HG03108 (cell line): Measurements from ENCODE around the gene CERK.

Experiments used
- ATAC-seq: cut with Tn5 transposase; IDR thresholded peaks from one replicate; pipeline ENCODE4 v1.9.1; 2021; ENCODE audit warnings: moderate library complexity; ENCODE audit not compliant: unreplicated experiment

Gene CERK

DNA sequence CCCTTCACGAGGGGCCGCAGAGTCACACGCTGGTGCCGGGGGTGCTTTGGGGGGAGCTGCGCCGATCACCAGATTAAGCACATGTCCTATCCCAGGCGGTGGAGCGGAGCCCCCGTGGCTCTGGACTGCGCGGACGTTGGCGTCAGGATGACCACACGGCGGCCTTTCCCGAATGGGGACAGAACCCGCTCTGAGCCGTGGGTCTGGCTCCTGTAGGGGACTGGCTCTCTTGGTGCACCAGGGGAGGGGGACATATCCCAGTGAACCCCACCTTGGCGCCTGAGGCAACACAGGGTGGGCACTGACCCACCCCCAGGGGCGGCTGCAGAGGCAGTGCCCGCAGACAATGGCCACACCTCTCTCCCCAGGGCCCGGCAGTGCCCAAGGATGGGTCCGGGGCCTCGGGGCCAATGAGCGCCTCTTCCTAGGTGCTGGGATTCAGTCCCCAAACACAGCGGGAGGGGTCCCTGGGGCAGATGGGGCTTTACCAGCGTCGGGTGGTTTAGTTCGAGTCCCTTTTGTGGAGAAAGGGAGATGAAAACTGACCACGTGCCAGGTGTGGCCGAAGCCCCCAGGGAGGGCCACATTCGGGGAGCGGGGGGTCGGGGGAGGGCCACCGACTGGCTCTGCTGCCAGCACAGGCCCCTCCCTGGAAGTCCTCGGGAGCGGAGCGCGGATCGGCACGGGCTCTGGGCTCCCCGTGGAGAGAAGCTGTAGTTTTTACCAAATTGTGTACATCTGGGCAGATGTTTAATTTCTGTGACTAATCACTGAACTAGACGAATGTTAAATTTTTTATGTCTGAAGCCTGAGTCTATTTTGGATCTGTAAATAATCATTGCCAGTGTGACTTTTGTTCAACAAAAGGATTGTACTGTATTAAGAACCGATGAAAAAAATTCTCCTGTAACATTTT is 59.0 kb downstream of the CERK start:
- ATAC-seq, result no peak

DNA sequence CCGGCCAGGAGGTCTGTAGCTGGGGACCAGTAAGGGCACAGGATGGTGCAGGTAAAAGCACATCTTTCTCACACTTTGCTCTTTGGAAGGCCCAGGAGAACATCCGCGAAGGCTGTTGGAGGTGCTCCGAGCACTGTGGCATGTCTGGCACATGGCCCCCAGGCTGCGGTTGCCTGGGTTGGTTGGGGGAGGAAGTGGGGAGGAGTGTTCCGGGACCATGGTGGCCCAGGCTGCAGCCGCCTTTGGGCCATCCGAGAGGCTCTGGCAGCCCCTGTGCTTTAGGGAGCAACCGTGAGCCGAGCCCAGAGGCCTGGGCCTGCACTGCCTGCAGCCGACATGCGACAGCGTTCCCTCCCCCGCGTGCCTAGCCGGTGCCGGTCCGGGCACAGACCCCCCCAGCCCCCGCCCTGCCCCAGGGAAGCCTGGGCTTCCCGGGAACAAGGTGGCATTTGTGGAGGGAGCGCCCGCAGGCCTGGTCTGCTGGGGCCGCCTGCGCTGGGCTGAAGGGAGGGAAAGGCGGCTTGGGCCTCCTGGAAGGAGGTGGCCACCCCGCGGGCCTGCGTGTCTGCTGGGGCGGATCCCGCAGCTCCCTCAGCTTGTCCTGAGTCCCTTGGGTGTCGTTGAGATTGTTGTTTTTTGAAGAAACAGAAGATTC is 59.9 kb downstream of the CERK start:
- no peak for ATAC-seq

DNA sequence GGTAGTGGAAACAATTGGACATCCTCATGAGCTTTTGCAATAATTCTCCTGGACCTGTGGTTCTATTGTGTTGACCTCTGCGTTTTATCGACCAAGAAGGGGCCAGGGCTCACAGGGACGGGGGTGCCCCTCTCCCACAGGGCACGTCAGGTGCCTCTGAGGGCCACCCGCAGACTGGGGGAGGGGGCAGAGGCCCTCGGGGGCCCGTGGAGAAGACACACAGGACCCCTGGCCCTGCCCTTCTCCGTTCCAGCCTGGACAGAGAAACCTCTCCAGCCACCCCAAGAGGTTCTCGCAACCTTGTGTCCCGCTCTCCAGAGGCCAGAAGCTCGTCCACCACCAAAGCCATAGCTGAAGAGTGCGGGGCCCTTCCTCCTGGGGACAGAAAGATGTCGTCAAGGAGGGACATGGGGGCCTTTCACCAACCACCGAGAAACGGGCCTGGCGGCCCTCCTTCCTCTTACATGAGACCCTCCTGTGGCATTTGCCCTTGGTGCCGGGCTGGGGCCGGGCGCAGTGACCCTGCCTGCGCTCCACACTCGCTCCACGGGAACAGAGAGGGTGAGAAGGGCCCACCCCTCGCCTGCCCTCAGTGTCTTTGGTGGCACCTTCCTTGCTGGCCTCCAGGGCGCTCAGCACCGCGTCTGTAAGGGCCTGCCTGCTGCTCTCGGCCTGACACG is 60.6 kb downstream of the CERK start:
- no peak for ATAC-seq

DNA sequence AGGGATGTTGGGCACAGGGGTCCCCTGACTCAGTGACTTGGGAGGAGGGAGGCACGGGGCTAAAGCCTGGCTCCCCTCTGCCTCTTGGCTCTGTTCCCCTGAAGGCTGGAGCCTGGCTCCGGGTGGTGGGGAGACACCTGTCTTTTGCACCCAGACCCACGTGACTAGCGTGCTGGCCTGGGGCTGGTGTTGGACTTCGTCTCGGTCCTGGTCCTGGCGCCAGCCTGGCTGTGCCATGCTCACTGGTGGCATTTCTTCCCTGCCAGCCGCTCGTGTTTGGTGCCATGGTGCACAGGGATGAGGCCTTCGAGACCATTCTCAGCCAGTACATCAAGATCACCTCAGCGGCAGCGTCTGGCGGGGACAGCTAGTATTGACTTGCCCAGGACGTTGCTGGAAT is 61.2 kb downstream of the CERK start:
- ATAC-seq, result no peak

DNA sequence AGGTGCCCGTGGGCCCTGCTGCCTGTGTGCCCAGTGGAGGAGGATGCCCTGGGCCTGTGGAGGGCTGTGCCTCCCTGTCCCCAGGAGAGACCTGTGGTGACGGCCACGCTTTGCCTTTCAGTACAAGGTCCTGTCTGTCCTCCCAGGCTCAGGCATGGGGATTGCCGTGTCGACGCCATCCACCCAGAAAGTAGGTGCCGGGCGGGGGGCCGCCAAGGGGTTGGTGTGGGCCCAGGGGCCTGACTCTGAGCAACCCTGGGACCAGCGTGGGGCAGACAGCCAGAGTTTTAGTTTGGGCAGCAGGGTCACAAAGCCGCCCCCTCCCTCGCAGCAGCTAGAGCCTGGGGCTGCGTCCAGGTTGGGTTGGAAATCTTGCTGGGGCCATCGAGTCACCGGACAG is 61.6 kb downstream of the CERK start:
- no peak for ATAC-seq

DNA sequence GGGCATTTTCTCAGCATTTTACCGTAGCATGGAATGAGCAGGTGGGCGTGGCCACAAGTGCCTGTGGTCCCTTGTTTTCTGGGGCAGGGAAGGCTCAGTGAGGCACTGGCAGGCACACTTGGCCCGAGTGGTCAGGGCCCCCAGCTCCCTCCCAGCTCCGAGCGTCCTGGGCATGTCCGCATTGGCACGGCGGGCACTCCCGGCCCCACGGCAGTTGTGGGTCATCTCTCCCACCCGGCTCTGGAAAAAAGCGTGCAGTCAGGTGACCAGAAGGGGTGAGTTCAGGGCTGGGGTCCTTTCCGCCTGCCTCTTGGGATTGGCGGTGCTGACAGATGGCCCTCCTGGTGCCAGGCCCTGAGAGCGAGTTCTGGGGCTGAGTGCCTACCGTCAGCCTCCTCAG is 62.1 kb downstream of the CERK start:
- ATAC-seq, result no peak

DNA sequence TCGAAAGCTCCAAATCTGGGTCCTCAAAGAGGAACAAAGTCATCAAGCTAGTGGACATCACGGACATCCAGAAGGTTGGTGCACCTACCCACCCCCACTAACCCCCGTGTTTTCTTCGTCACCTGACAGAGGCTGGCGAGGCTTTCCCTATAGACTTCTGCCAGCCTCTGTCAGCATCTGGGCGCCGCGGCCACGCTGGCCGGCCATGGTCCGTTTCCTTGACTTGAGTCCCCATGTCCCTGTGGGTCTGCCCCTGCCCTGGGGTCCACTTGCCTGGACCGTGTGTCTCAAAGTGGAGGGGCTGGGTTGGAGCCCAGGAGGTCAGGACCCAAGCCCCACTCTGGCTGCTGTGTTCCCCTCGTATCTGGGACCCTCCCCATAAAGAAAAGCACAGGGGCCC is 62.6 kb downstream of the CERK start:
- ATAC-seq, result no peak

DNA sequence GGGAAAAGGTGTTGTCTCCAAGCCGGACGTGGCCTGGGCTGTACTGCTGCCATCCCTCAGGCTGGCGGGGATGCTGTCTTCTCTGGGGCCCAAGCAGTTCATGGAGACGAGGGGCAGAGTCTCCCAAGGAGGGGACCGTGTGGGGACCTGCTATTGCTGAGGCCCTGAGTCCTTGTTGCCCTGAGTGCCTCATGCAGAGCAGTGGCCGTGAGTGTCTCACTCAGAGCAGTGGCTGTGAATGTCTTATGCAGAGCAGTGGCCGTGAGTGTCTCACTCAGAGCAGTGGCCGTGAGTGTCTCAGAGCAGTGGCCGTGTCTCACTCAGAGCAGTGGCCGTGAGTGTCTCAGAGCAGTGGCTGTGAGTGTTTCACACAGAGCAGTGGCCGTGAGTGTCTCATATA is 63.1 kb downstream of the CERK start:
- ATAC-seq, result no peak

DNA sequence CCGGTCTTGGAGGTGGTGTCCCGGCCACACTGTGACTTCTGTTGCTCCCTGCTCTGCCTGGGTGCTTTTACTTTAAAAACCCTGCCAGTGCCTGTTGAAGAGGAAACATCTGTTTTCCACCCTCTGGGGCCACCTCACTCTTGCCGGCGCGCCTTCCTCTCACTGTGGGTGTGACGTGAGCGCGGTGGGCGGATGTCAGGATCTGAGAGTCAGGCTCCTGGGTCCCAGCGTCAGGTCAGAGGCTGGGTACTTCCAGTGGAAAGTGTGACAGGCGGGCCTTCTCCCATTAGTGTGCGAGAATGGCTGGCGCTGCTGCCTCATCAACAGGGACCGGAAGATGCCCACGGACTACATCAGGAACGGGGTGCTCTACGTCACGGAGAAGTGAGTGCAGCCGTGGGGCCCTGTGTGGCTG is 63.7 kb downstream of the CERK start:
- no peak for ATAC-seq

DNA sequence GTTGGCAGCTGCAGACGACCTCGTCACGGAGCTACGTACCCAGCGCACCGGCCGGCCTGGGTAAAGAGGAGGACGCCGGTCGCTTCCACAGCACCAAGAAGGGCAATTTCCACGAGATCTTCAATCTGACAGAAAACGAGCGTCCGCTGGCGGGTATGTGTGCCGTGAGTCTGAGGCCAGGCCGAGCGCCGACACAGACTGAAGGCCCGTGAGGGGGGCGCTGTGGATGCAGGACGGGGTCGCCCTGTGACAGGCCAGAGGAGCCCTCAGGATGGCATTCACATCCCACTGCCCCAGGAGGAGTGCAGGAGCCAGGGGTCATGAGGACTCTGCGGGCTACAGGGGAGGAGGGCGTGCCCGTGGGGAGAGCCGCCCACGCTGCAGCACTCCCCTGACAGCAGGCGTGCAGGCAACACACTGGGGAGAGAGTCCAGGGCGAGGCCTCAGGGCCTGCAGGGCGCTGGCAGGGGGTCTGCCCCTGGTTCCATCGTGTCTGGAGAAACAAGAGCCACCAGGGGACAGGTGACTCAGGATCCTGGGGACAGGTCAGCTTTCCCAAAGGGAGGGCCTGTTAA is 64.3 kb downstream of the CERK start:
- ATAC-seq, result no peak

DNA sequence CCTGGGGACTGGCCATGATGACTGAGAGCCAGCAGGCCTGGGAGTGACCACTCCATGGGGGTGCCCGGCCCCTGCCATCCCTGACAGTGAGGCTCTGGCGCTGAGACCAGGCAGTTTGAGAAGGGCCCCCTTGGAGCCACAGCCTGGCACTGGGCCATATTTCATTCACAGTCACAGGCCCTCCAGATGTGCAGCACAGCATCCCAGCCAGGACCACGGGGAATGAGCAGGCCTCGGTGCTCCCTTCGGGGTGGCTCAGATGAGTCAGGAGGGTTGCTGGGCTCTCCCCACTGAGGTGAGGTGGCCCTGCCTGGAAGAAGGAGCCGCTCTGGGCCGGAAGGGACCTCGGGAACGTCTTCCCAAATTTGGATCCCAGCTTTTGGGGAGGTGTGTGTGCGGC is 64.8 kb downstream of the CERK start:
- ATAC-seq, result no peak

DNA sequence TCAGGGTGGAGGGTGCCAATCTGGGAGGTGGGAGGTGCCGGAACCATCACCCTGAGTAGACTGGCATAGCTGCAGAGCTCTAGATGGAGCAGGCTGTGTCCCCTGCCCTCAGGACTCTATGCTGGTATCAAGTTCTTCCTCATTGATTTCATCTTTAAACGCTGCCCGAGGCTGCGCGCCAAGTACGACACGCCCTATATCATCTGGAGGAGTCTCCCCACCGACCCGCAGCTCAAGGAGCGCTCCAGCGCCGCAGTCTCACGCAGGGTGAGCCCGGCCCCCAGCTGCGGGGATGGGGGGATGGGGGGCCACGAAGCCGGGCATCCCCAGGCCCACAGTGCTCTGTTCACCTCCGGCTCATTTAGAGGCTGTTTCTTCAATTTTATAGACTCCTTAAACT is 65.3 kb downstream of the CERK start:
- ATAC-seq, result no peak

DNA sequence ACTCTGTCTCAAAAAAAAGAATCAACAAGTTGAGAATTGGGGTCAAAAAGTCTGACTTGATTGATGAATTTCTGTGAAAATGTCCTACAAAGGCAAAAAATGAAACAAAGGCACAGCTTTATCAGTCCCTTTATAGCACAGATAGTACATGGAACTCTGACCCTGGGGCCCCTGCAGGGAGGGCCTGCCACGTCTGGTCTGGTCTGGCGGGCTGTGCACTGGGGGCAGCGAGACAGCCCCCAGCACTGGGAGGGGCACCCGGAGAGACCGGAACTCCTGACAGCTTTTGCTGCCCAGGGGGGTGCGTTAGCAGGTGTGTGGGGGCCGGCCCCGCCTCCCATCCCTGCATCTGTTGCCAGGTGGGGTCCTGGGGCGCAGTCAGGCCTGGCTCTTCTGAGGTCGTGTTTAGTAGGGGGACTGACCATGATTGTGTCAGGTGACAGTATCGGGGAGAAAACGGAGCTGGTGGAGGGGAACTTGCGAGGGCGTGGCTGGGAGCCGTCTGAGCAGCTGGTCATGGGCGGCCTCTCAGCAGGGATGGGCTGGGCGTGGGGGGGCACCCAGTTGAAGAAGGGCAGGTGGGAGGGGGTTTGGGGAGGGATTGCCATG is 66.1 kb downstream of the CERK start:
- no peak for ATAC-seq

DNA sequence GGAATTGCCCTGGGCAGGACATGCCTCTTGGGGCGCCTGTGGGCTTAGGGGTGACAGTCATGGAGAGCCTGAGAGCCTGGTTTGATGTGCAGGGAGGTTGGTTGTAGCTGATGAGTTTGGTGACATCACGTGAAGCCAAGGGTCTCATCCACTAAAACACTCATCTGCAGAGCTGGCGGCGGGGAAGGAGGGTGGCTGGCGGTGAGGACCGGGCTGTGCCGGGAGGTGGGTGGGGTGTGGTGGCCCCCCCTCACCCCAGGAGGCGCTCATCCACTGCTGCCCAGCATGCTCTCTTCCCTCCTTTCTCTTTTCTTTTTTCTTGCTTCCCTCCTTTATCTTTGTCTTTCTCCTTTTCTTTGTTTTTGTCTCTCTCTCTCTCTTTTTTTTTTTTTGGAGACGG is 68.9 kb downstream of the CERK start:
- no peak for ATAC-seq

DNA sequence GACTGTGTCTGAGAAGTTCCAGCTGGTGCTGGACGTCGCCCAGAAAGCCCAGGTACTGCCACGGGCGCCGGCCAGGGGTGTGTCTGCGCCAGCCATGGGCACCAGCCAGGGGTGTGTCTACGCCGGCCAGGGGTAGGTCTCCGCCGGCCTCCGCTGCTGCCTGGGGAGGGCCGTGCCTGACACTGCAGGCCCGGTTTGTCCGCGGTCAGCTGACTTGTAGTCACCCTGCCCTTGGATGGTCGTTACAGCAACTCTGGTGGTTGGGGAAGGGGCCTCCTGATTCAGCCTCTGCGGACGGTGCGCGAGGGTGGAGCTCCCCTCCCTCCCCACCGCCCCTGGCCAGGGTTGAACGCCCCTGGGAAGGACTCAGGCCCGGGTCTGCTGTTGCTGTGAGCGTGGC is 69.9 kb downstream of the CERK start:
- ATAC-seq, result no peak

DNA sequence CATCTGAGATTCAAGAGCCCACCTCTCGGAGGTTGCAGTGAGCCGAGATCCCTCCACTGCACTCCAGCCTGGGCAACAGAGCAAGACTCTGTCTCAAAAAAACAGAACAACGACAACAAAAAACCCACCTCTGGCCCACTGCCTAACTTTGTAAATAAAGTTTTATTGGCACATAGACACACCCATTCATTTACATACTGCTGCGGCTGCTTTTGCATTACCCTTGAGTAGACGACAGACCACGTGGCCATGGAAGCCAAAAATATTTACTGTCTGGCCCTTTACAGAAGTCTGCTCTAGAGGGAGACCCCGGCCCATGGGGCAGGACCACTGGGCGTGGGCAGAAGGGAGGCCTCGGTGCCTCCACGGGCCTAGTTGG is 70.8 kb downstream of the CERK start:
- no peak for ATAC-seq

DNA sequence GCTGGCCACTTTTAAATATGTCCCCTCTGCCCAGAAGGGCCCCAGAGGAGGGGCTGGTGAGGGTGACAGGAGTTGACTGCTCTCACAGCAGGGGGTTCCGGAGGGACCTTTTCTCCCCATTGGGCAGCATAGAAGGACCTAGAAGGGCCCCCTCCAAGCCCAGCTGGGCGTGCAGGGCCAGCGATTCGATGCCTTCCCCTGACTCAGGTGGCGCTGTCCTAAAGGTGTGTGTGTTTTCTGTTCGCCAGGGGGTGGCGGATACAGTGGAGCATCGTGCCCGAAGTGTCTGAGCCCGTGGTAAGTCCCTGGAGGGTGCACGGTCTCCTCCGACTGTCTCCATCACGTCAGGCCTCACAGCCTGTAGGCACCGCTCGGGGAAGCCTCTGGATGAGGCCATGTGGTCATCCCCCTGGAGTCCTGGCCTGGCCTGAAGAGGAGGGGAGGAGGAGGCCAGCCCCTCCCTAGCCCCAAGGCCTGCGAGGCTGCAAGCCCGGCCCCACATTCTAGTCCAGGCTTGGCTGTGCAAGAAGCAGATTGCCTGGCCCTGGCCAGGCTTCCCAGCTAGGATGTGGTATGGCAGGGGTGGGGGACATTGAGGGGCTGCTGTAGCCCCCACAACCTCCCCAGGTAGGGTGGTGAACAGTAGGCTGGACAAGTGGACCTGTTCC is 71.3 kb downstream of the CERK start:
- no peak for ATAC-seq

DNA sequence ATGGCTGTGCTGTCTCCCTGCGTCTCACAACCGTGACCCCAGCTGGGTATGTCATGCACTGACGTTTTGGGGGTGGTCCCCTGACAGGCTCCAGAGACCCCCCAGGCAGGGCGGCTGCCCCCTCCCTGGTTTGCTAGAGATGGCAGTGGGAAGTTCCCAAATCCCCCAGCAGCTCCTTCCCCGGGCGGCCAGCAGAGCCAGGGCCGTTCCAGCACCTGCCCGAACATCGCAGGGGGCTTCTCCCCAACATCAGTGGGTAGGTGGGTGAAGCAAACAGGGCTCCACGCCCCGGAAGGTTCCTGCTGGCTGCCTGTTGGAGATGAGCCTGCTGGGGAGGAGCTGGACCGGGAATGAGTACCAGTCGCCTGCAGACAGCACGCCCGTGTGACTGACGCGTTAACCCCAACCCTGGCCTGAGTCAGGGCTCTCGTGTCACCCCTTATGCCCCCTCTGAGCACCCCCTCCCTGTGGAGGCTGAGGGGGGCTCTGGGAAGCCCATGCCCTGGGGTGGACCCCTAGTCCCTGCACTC is 72.2 kb downstream of the CERK start:
- no peak for ATAC-seq

DNA sequence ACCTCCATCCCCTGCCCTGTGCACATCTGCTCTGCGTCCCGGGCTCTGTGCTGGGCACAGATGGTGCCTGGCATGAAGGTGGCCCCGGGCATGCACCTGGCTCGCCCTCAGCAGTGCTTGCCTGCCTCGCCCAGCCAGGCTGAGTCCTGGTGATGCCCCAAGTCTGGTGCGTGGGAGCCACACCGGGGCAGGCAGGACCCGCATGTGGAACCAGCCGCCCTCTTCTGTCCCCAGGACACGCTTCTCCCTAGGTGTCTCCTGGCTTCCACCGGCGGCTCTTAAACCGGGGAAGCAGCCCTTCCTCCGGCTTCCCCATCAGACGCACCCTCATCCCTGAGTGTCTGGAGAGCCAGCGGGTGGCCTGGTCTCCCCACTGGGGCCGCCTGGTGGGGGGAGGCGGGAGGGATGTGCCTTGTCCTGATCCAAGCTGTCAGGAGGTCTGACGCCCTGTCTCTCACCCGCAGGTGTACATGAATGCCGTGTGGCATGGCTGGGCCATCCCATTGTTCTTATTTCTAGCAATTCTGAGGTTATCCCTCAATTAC is 72.8 kb downstream of the CERK start:
- no peak for ATAC-seq

DNA sequence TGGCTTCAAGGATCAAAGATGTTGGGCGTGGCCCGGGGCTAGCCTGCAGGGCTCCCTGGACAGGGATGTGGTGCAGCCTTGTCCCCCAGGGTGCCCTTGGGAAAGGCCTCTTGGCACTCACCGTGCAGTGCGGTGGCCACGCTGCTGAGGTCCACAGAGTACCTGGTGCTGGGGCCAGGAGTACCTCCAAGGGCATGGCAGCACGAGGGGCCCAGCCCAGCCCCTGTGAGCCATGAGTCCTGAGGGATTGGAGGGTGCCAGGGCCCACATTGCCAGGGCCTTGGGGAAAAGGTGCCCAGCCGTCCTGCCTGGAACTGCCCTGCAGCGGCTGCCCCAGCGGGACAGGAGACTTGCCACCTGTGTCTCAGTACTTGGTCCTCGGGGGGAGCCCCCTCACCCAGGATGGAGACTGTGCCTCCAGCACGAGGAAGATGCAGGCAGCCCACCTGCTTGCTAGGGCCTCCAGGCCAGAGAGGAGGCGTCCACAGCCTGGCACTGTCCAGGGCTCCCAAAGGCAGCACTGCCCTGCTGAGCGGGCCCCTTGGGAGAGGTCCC is 73.7 kb downstream of the CERK start:
- no peak for ATAC-seq
